Measurements from ENCODE around the gene STPG2. TPM values are rescaled to one million over a fixed set of nuclear protein-coding genes. Genes with fewer than 3 reads are reported as not detected.

Gene STPG2
- total RNA-seq, 1 donor from 2014 or later = 0.99 TPM

- DNase-seq (ENCODE audit: low spot score) = peak; percentile 74
- no peak for TF ChIP-seq EZH2 (IDR thresholded peaks at IDR 0.05)
- no peak for TF ChIP-seq CTCF (IDR thresholded peaks at IDR 0.05)
- no peak for TF ChIP-seq EZH2phosphoT487 (IDR thresholded peaks at IDR 0.05)
- peaks cover 10% of the 10 kb centered on the region for H3K9me3 Mint-ChIP-seq
- H3K27ac ChIP-seq = no peak overlapping the region
- no peaks in the 10 kb centered on the region for H3K36me3 ChIP-seq
- H3K27me3 Mint-ChIP-seq (ENCODE audit: insufficient read depth, low read depth) = peaks cover 3% of the 10 kb centered on the region
- no peaks in the 10 kb centered on the region for H3F3A ChIP-seq (ENCODE audit: low read depth)
- peak overlapping the region; percentile 43 for H3K4me2 ChIP-seq
- H3K9ac ChIP-seq = no peak overlapping the region
- H3K27ac Mint-ChIP-seq = no peak overlapping the region
- H3K27me3 ChIP-seq = no peaks in the 10 kb centered on the region
- no peak overlapping the region for H3K4me3 Mint-ChIP-seq
- H4K20me1 ChIP-seq (ENCODE audit: low read depth) = no peaks in the 10 kb centered on the region
- H3K36me3 Mint-ChIP-seq = no peaks in the 10 kb centered on the region
- H3K79me2 ChIP-seq (ENCODE audit: low read depth) = no peaks in the 10 kb centered on the region
- H3K4me1 ChIP-seq = peaks cover 9% of the 10 kb centered on the region
- peak overlapping the region; percentile 76 for H2AFZ ChIP-seq (replicated peaks)
- H3K9me3 ChIP-seq (ENCODE audit: low read depth) = no peaks in the 10 kb centered on the region
- peaks cover 4% of the 10 kb centered on the region for H3K4me1 Mint-ChIP-seq
- H3K4me3 ChIP-seq = no peak overlapping the region
Observed at GRCh38 chr4:97627750-97628149, 515.5 kb downstream of the STPG2 start.

- H2AFZ ChIP-seq (replicated peaks) = no peak overlapping the region
- DNase-seq (ENCODE audit: low spot score) = no peak
- H4K20me1 ChIP-seq (ENCODE audit: low read depth) = no peaks in the 10 kb centered on the region
- H3K4me2 ChIP-seq = no peak overlapping the region
- Mint-ChIP-seq H3K27me3 (ENCODE audit: insufficient read depth, low read depth) (peaks cover 3% of the 10 kb centered on the region), H3K4me3 (no peak overlapping the region), H3K4me1 (peaks cover 4% of the 10 kb centered on the region), H3K36me3 (no peaks in the 10 kb centered on the region), H3K9me3 (peaks cover 12% of the 10 kb centered on the region), H3K27ac (no peak overlapping the region)
- H3K27ac ChIP-seq = no peak overlapping the region
- no peak overlapping the region for H3K4me3 ChIP-seq
- H3K4me1 ChIP-seq = peaks cover 9% of the 10 kb centered on the region
- no peak overlapping the region for H3K9ac ChIP-seq
- TF ChIP-seq EZH2phosphoT487 (IDR thresholded peaks at IDR 0.05) = no peak
- no peak for TF ChIP-seq CTCF (IDR thresholded peaks at IDR 0.05)
- no peak for TF ChIP-seq EZH2 (IDR thresholded peaks at IDR 0.05)
- H3F3A ChIP-seq (ENCODE audit: low read depth) = no peaks in the 10 kb centered on the region
- H3K9me3 ChIP-seq (ENCODE audit: low read depth) = no peaks in the 10 kb centered on the region
- H3K27me3 ChIP-seq = no peaks in the 10 kb centered on the region
- no peaks in the 10 kb centered on the region for H3K79me2 ChIP-seq (ENCODE audit: low read depth)
- H3K36me3 ChIP-seq = no peaks in the 10 kb centered on the region
Observed at GRCh38 chr4:97624204-97624603, 519.1 kb downstream of the STPG2 start.

- Histone ChIP-seq H2AFZ (replicated peaks) (no peak overlapping the region), H3K79me2 (ENCODE audit: low read depth) (no peaks in the 10 kb centered on the region), H3F3A (ENCODE audit: low read depth) (no peaks in the 10 kb centered on the region), H3K9me3 (ENCODE audit: low read depth) (no peaks in the 10 kb centered on the region), H3K4me3 (no peak overlapping the region), H3K4me2 (no peak overlapping the region), H3K27me3 (no peaks in the 10 kb centered on the region), H3K27ac (no peak overlapping the region), H4K20me1 (ENCODE audit: low read depth) (no peaks in the 10 kb centered on the region), H3K9ac (no peak overlapping the region), H3K4me1 (no peaks in the 10 kb centered on the region), H3K36me3 (no peaks in the 10 kb centered on the region)
- Mint-ChIP-seq H3K27ac (no peak overlapping the region), H3K36me3 (no peaks in the 10 kb centered on the region), H3K4me3 (no peak overlapping the region), H3K9me3 (no peaks in the 10 kb centered on the region), H3K27me3 (ENCODE audit: insufficient read depth, low read depth) (no peaks in the 10 kb centered on the region), H3K4me1 (no peaks in the 10 kb centered on the region)
- no peak for DNase-seq (ENCODE audit: low spot score)
- no peak for TF ChIP-seq EZH2phosphoT487 (IDR thresholded peaks at IDR 0.05)
Observed at GRCh38 chr4:97605932-97606331, 537.3 kb downstream of the STPG2 start.

- Histone ChIP-seq H3K36me3 (no peaks in the 10 kb centered on the region), H3F3A (ENCODE audit: low read depth) (no peaks in the 10 kb centered on the region), H3K9ac (no peak overlapping the region), H3K4me1 (no peaks in the 10 kb centered on the region), H3K4me2 (no peak overlapping the region), H3K4me3 (no peak overlapping the region), H3K79me2 (ENCODE audit: low read depth) (no peaks in the 10 kb centered on the region), H4K20me1 (ENCODE audit: low read depth) (no peaks in the 10 kb centered on the region), H3K27me3 (no peaks in the 10 kb centered on the region), H3K27ac (no peak overlapping the region), H3K9me3 (ENCODE audit: low read depth) (no peaks in the 10 kb centered on the region), H2AFZ (replicated peaks) (no peak overlapping the region)
- no peak for DNase-seq (ENCODE audit: low spot score)
- Mint-ChIP-seq H3K4me1 (no peaks in the 10 kb centered on the region), H3K4me3 (no peak overlapping the region), H3K36me3 (no peaks in the 10 kb centered on the region), H3K27ac (no peak overlapping the region), H3K9me3 (peaks cover under 1% of the 10 kb centered on the region), H3K27me3 (ENCODE audit: insufficient read depth, low read depth) (no peaks in the 10 kb centered on the region)
- TF ChIP-seq EZH2phosphoT487 (IDR thresholded peaks at IDR 0.05) = no peak
- TF ChIP-seq CTCF (IDR thresholded peaks at IDR 0.05) = no peak
- no peak for TF ChIP-seq EZH2 (IDR thresholded peaks at IDR 0.05)
Observed at GRCh38 chr4:97593248-97593647, 550.0 kb downstream of the STPG2 start.
